HL-60 (cell line): ENCODE results near the gene CLEC2L.

Experiments used
- DNase-seq, 2 experiments: peaks; one replicate each; pipeline ENCODE4 v3.0.0-alpha.2; 2010 to 2020; ENCODE audit warnings: low read depth in 1 of 2, low spot score in 1 of 2
- H3K27ac ChIP-seq: fragments of 250-450 bp; sonication (Bioruptor Pico); replicated peaks from 2 replicates; pipeline ENCODE4 v1.5.1; 2020; ENCODE audit warnings: mild to moderate bottlenecking, moderate library complexity
- H3K27me3 ChIP-seq: fragments of 250-450 bp; sonication (Bioruptor Pico); 2 replicates; pipeline ENCODE4 v1.5.1; 2021; ENCODE audit warnings: mild to moderate bottlenecking, moderate library complexity; ENCODE audit not compliant: insufficient read depth, poor library complexity, severe bottlenecking
- H3K4me3 ChIP-seq: replicated peaks from 2 replicates; pipeline ENCODE4 v1.5.1; 2011; ENCODE audit warnings: mild to moderate bottlenecking, control low read depth, low read length; ENCODE audit not compliant: insufficient read depth
- CTCF ChIP-seq: IDR thresholded peaks from one replicate; pipeline ENCODE4 v1.5.1; 2011; ENCODE audit warnings: low read length, control low read depth, inconsistent platforms; ENCODE audit not compliant: insufficient read depth
- GABPA ChIP-seq: IDR thresholded peaks from 2 replicates; pipeline ENCODE4 v1.6.1; 2012; ENCODE audit warnings: low read depth
- POLR2AphosphoS5 ChIP-seq: IDR thresholded peaks from 2 replicates; pipeline ENCODE4 v1.6.1; 2012; ENCODE audit warnings: low read depth
- REST ChIP-seq: IDR thresholded peaks from 2 replicates; pipeline ENCODE4 v1.6.1; 2012; ENCODE audit warnings: low read depth; ENCODE audit not compliant: insufficient replicate concordance
- SPI1 ChIP-seq: IDR thresholded peaks from 2 replicates; pipeline ENCODE4 v1.6.1; 2012; ENCODE audit warnings: low read depth, mild to moderate bottlenecking, borderline replicate concordance

CLEC2L gene

DNA sequence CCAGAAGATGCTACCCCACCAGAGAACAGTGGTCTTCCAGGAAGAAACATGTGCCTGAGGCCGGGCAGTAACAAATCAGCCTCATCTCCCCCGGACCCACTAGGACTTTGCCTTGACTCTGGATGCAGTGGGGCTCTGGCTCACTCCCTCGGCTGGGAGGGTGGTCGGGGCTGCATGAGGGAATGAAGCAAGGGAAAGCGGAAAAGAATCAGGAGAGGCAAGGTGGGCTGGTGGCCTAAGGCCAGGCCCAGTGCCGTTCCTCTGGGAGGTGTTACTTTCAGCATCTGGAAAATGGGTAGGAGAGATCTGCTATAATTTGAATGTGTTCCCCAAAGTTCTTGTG lies 51.8 kb downstream of the CLEC2L start:
- TF ChIP-seq GABPA: no peak
- TF ChIP-seq POLR2AphosphoS5: no peak
- no peak for TF ChIP-seq SPI1
- no peak for TF ChIP-seq REST
- no peak for TF ChIP-seq CTCF
- DNase-seq: no peak
- H3K4me3 ChIP-seq: no peak overlapping the region
- no peak overlapping the region for H3K27ac ChIP-seq
- H3K27me3 ChIP-seq: no peaks in the 10 kb centered on the region

GRCh38 chr7:139576179-139576973 lies 52.9 kb downstream of the CLEC2L start:
- DNase-seq: no peak
- no peaks in the 10 kb centered on the region for H3K27me3 ChIP-seq
- no peak overlapping the region for H3K4me3 ChIP-seq
- TF ChIP-seq CTCF (no peak), REST (no peak), GABPA (no peak), SPI1 (no peak), POLR2AphosphoS5 (no peak)
- no peak overlapping the region for H3K27ac ChIP-seq

DNA sequence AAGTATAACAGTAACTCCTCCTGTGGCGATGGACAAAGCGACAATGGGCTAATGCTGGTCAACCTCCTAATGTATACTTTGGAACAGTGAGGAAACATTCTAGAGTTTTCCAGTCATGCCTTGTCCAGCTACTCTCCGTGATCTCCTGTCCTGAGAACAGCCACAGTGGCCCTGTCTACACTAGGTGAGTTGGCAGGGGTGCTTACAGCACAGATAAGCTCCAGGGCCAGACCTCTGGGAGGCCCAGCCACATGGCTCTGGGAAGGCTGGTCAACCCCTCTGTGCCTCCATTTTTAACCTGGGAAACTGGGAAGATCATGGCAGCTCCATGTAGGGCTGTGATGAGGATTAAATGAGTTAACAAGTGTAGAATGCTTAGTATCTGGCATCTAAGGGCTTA lies 57.0 kb downstream of the CLEC2L start:
- H3K27ac ChIP-seq: no peak overlapping the region
- DNase-seq: no peak
- no peaks in the 10 kb centered on the region for H3K27me3 ChIP-seq
- H3K4me3 ChIP-seq: no peak overlapping the region
- TF ChIP-seq SPI1 (no peak), CTCF (no peak), REST (no peak), POLR2AphosphoS5 (no peak)
